ENCODE measurements around the gene TAC1.
"Not testable (repeated sequence)": the region's sequence is repeated elsewhere in the genome, so short reads cannot be mapped to it uniquely, and the experiment has no call there.

The TAC1 gene, protein sequence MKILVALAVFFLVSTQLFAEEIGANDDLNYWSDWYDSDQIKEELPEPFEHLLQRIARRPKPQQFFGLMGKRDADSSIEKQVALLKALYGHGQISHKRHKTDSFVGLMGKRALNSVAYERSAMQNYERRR

DNA sequence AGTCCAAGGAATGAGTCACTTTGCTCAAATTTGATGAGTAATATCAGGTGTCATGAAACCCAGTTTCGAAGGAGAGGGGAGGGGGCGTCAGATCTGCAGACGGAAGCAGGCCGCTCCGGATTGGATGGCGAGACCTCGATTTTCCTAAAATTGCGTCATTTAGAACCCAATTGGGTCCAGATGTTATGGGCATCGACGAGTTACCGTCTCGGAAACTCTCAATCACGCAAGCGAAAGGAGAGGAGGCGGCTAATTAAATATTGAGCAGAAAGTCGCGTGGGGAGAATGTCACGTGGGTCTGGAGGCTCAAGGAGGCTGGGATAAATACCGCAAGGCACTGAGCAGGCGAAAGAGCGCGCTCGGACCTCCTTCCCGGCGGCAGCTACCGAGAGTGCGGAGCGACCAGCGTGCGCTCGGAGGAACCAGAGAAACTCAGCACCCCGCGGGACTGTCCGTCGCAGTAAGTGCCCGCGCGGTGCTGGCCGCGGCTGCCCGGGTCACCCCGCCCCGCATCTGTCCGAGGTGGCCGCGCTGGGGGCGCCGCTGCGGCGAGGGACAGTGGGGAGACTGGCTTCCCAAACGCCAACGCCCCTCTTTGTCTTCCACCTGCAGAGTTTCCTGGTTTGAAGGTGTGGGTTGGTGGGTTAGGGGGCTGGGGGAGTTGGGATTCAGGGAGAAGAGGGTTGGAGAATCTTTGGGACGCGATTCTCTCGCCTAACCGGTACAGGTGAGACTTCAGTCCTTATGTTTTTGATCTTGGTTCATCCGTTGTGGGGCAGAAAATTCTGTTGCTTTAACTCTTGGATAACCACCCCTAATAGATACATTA, at the start of gene TAC1:
Gene TAC1 (plus strand): TSS at position 351 of the 829 bp plus-strand sequence. CDS start 527 bp downstream, outside the sequence.
- no peak for DNase-seq

DNA sequence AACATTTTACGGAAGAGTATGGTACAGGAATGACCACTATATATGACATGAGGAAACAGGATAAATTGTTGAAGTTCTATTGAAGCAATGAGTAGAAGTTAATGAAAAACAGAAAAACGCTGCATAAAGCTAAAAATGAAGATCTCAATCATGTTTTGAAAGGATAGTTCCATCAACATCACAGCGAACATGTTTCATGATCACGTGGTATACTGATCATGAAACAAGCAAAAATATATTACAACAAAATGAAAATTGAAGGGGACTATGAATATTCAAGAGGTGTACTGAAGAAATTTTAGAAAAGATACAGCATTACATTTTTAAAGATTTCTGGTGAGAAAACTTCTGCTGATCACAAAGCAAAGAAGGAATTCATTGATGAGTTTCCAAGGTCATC, 45.9 kb upstream of the TAC1 start:
- no peak for DNase-seq

DNA sequence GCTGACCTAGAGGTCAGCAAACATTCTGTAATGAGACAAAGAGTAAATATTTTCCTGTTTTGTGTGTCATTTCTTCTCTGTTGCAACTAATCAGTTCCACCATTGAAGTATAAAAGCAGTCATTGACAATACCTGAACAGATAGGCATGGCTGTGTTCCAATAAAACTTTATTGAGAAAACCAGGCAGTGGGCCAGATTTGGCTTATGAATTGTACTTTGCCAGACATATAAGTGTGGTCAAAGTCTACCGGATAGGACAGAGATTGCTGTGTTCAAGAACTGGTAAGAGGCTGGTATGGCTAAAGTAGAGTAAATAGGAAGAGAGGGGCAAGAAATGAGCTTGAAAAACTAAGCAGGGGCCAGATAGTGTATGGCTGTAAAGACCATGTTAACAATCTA, 38.3 kb upstream of the TAC1 start:
- no peak for DNase-seq

DNA sequence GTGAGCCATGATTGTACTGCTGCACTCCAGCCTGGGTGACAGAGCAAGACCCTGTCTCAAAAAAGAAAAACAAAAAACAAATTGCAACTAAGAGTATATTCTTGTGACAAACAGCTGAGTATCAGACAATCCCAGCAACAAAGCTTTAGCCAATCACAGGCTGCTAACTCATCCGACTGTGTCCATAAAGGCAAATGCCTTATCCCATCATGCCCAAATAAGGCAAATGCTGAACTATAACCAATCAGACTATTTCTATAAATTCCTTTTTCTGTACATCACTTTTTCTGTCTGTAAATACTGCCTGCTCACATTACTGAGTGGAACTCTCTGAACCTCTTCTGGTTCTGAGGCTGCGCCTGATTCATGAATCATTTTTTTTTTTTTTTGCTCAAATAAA, 37.5 kb upstream of the TAC1 start:
- DNase-seq: no peak

DNA sequence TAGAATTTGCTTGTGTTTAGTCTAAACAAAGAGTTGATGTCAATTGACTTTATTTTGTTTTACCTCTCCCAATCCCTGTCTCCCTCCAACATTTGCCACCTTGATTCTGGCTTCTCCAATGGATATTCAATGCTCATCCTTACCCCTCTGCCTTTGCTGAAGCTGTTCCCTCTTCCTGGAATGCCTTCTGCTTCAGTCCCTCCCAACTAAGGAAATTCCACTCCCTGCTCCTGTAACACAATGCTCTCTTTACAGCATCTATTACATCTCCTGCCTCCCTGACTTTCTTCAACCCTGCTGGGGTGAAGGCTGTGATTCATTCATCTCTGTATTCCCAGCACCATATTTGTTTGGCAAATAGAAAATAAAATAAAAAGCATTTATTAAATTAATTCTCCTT, 34.5 kb upstream of the TAC1 start:
- no peak for DNase-seq

DNA sequence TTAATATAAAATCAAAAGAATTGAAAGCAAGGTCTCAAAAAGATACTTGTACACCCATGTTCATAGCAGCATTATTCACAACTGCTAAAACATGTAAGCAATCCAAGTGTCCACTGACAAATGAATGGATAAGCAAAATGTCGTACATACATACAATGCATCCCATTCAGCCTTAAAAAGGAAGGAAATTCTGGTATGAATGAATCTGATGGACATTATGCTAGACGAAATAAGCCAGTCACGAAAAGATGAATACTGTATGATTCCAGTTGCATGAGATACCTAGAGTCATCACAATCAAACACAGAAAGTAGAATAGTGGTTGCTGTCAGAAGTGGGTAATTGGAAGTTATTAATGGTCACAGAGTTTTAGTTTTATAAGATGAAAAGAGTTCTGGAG, 9.5 kb upstream of the TAC1 start:
- no peak for DNase-seq

DNA sequence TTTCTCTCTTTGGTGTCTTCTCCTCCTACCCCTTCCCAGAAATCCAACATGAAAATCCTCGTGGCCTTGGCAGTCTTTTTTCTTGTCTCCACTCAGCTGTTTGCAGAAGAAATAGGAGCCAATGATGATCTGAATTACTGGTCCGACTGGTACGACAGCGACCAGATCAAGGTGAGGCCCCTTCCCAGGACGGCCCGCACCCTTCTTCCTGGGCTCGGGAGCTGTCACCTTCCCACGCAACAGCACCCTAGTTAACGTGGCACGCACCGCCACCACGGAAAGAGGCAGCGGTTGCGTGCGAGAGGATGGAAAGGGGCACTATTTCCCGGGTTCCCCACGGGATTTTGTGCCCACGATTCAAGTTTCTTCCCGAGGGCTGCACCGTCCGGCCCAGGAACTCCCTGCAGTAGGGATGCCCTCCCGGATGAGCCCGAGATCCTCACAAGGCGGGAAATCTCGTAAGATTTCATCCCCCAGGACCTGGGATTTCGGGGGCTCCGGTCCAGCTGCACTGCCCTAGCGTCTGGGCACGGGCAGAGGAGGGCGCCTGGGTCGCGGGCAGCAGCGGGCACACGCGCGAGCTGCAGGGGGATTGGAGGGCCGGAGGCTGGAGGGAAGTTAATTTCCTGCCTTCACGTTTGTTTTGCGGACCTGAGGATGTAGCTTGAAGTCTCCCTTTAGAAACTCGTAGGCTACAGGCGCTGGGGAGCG, 834 bp downstream of the TAC1 start:
- DNase-seq: no peak

DNA sequence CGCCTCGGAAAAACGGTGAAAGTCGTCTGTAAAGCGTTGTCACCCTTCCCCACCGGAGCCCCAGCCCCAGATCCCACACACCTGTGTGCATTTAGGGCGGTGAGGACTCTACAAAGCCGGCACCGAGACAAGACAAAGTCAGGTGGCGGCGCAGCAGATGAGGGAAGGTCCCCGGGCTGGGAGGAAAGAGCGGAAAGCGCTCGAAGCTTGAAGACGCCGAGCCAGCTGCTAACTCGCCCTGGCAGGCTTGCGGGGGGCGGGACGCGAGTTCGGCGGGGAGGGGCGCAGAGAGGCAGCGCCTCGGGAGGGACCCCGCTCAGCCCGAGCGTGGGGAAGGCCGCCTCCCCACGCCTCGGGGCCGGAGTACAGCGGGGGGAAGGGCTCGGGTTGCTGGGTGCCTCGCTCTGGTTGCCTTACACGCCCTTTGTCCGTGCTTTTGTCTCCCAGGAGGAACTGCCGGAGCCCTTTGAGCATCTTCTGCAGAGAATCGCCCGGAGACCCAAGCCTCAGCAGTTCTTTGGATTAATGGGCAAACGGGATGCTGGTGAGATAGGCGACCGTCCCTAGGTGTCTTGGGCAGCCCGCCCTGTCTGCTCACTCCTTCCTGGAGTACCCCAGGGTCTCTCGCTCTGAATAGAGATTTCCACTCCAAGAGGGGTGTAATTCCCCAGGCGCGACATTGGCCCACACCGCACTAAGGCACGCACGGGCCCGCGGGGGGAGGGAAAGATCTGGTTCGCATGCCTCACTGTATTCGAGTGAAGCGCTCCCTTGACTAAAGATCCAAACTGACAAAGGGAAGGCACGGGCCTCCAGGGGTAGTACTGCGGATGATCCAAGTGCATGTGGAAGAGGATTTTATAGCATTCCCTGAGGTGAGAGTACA, 1.6 kb downstream of the TAC1 start:
- no peak for DNase-seq

DNA sequence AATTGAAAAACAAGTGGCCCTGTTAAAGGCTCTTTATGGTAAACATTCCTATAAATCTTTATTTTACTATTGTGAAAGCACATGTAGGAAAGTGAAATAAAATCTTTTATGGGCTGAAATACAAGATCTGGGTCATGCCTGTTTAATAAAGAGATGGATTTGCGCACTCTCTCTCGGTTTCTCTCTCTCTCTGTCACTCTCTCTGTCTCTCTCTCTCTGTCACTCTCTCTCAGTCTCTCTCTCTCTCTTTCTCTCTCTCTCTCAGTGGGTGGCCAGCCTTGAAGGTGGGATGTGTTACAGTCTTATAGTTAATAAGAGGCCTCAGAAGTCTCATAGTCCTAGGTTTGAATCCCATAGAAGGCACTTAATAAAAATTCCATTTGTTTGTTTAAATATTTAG, 2.4 kb downstream of the TAC1 start:
- no peak for DNase-seq

DNA sequence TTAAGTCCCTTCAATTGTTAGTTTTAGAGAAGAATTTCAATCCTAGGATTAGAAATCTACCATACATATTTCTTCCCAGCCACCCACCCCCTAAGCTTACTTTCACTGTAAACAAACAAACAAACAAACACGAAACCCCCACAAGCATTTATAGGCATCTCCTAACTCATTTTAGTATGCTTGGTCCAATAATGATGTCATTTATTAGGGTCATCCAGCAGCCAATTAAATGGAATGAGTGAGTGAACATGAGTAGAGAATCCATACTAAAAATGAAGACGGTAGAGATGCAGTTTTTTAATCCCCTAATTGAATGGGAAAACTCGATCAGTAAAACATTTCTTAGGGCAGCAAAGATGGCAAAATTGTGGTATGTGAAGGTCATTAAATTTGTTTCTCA, 3.2 kb downstream of the TAC1 start:
- DNase-seq: no peak

DNA sequence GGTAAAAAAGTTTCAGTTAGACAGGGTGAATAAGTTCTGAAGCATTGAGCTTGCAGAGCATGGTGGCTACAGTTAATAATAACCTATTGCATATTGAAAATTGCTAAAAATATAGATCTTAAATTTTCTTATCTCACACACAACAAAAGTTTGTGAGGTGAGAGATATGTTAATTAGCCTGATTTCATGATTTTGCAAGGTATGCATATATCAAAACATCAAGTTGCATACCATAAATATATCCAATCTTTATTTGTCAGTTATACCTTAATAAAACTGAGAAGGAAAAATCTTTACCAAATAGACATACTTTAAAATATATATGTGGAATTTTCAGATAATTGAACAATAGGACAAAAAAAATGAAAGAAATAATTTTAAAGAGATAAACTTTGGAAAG, 16.6 kb downstream of the TAC1 start:
- DNase-seq: no peak

DNA sequence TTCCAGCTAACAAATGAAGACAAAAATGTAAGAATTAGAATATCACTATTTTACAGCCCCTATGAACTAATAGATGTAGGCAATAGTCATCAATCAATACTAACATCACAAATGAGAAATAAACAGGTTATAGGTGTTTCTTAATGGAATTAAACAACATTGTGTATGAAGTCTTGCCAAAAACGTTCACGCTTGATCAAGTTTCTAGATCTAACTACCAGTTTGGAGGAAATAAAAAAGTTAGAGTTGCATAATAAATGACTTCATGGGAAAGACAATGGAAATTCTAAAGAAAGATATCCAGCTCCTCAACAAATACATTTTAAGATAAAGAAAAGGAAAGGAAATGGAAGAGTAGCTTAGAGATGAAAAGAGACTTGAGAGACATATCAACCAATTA, 19.7 kb downstream of the TAC1 start:
- no peak for DNase-seq

DNA sequence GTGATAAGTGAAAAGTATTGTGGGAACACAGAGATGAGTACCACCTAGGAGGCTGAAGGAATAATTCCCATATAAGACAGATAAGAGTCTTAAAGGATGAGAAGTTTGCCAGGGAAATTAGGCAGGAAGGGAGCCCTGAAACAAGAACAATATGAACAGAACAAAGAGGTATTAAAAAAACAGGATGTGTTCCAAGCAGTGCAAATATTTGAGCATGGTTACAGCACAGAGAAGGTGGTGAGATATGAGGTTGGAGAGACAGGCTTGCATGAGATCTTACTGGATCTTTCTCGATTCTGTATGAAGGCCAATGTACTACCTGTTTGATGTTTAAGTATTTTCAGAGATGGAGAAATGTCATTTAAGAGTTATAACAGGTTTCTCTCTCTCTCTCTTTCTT, 20.3 kb downstream of the TAC1 start:
- no peak for DNase-seq

DNA sequence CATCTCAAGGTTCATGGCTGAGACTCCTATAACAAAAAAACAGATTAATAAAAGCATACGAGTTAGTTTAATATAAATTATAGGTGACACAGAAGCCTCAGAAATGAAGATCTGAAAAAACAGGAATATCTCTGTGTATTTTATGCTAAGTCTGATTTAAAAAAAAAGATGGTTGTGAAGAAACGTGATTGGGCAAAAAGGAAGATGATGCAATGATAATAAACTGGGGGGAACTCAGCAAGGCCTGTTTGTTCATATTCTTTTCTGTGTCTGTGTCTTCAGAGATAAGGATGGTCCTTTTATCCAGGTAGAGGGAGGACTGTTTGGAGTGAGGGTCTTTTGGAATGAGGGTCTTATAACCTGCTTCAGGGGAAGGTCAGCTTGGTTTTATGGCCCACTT, 25.9 kb downstream of the TAC1 start:
- DNase-seq: no peak

DNA sequence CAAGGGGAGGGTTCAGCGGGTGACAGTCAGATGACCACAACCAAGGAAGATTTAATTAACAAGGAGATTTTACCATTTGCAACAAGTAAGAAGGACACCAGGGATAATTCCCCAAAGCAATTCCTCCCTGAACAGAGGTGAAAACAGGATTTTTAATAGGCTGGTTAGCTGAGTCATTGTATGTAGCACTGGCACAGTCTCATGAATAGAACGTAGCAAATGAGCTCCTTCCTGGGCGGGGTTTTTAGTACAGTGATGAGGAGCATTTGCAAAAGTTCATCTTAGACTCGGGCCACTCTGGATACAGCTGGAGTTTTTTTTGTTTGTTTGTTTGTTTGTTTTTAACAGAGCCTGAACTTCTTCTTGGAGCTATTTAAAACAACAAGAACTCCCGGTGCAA, 39.0 kb downstream of the TAC1 start:
- no peak for DNase-seq

DNA sequence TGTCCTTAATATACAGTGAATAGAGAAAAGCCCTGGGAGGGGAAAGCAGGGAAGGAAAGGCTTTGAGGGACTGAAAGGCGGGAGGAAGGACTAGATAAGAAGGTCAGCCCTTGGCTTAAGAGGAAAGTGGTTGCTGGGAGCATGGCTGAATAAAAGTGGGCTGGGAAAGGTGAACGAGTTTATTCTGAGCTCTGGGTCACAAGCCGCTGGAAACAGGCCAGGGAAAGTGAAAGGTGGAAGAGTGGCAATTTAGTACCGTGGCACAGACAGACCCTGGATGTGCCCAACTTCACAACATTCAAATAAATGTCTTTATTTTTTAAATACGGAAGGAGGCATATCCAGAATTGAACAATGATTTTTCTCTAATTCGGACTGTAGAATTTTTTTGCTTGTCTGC, 39.7 kb downstream of the TAC1 start:
- DNase-seq: no peak

DNA sequence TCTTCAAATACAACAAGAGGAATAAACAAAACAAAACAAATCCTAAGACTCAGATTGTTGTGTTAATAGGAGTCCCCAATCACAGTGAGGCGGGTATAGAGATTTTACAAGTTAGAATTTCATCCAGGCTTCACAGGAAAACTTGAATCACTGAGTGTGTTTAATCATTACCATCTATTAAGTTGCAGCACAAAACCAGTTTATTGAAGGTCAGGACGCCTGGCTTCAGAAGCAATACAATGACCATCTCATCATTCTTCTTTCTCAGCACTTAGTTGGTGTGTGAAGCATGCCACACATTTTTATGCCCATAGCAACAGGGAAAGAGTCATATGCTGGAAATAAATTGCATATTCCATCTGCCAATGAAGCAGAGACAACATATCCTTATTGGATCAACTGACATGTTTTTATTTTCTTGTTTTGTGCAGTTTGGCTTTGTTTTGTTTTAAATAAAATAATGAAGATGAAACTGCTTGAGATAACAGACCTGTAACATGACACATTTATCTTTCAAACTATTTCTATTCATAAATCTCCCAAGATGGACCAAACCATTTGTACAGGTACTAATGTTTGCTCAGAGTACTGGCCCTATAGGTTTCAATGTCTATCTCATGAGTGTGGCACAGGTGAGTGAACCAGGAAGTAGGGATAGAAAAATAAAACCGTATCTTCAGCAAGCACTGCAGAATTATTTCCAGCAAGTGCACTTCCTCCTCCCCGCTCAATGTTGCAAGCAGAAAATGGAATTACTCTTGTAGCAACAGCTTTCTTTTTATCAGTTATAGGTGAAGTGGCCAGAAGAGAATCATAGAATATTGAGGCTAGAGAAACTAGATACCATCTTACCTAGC, 40.4 kb downstream of the TAC1 start:
- no peak for DNase-seq

DNA sequence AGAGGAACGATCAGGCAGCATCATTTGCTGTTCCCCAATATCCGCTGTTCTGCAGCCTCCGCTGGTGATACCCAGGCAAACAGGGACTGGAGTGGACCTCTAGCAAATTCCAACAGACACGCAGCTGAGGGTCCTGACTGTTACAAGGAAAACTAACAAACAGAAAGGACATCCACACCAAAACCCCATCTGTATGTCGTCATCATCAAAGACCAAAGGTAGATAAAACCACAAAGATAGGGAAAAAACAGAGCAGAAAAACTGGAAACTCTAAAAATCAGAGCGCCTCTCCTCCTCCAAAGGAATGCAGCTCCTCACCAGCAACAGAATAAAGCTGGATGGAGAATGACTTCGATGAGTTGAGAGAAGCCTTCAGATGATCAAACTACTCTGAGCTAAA, 54.5 kb downstream of the TAC1 start:
- not testable (repeated sequence) for DNase-seq
